ENCODE results near the gene TPSB2. TPM values are rescaled to one million over a fixed set of nuclear protein-coding genes. Genes with fewer than 3 reads are reported as not detected.

The TPSB2 gene
- total RNA-seq, 1 experiment from 2014 or later: 16.7 TPM

DNA sequence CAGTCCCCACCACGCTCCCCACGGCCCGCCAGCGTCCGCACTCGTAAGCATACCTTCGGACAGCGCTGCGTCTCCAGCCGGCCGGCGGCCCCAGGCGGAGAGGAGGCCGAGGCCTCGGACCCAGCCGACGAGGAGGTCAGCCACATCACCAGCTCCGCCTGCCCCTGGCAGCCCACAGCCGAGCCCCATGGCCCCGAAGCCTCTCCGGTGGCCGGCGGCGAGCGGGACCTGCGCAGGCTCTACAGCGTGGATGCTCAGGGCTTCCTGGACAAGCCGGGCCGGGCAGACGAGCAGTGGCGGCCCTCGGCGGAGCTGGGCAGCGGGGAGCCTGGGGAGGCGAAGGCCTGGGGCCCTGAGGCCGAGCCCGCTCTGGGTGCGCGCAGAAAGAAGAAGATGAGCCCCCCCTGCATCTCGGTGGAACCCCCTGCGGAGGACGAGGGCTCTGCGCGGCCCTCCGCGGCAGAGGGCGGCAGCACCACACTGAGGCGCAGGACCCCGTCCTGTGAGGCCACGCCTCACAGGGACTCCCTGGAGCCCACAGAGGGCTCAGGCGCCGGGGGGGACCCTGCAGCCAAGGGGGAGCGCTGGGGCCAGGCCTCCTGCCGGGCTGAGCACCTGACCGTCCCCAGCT is 9.8 kb downstream of the TPSB2 start:
- ChIA-PET CTCF (no interaction called here), POLR2A (ENCODE audit: low non-redundant PET) (no interaction called here)
- peaks cover 36% of the 10 kb centered on the region for H3K36me3 ChIP-seq (ENCODE audit: insufficient read depth, low read length, poor library complexity, severe bottlenecking)
- H3K4me3 ChIP-seq (ENCODE audit: low read depth, low read length, poor library complexity, severe bottlenecking): no peak overlapping the region
- no peak for TF ChIP-seq EZH2 (IDR thresholded peaks at IDR 0.05; ENCODE audit: borderline replicate concordance, low read depth, low read length, poor library complexity, severe bottlenecking)
- TF ChIP-seq CTCF (conservative IDR thresholded peaks at IDR 0.05; ENCODE audit: low read depth, low read length): no peak
- H3K27me3 ChIP-seq (replicated peaks; ENCODE audit: insufficient read depth, low read depth, low read length, poor library complexity): no peaks in the 10 kb centered on the region
- no peaks in the 10 kb centered on the region for H3K9me3 ChIP-seq (ENCODE audit: low read depth, low read length, poor library complexity, severe bottlenecking)
- DNase-seq (ENCODE audit: low spot score): no peak
- no peaks in the 10 kb centered on the region for H3K4me1 ChIP-seq (ENCODE audit: insufficient read depth, low read length, poor library complexity, severe bottlenecking)
- intact Hi-C loops (cut with micrococcal nuclease; ENCODE audit: unreplicated experiment): no loop called here
- no peak overlapping the region for H3K27ac ChIP-seq (ENCODE audit: low read depth, low read length, poor library complexity, severe bottlenecking)
- no TSS peak for BruUV-seq (replicated peaks)

GRCh38 chr16:1218930-1219611 is 10.9 kb downstream of the TPSB2 start:
- H3K4me3 ChIP-seq (ENCODE audit: low read depth, low read length, poor library complexity, severe bottlenecking): no peak overlapping the region
- ChIA-PET CTCF (no interaction called here), POLR2A (ENCODE audit: low non-redundant PET) (no interaction called here)
- H3K27me3 ChIP-seq (replicated peaks; ENCODE audit: insufficient read depth, low read depth, low read length, poor library complexity): no peaks in the 10 kb centered on the region
- BruUV-seq (replicated peaks): no TSS peak
- DNase-seq (ENCODE audit: low spot score): no peak
- peaks cover 40% of the 10 kb centered on the region for H3K36me3 ChIP-seq (ENCODE audit: insufficient read depth, low read length, poor library complexity, severe bottlenecking)
- intact Hi-C loops (cut with micrococcal nuclease; ENCODE audit: unreplicated experiment): no loop called here
- TF ChIP-seq CTCF (conservative IDR thresholded peaks at IDR 0.05; ENCODE audit: low read depth, low read length): no peak
- TF ChIP-seq EZH2 (IDR thresholded peaks at IDR 0.05; ENCODE audit: borderline replicate concordance, low read depth, low read length, poor library complexity, severe bottlenecking): no peak
- H3K4me1 ChIP-seq (ENCODE audit: insufficient read depth, low read length, poor library complexity, severe bottlenecking): no peaks in the 10 kb centered on the region
- H3K9me3 ChIP-seq (ENCODE audit: low read depth, low read length, poor library complexity, severe bottlenecking): no peaks in the 10 kb centered on the region
- no peak overlapping the region for H3K27ac ChIP-seq (ENCODE audit: low read depth, low read length, poor library complexity, severe bottlenecking)

GRCh38 chr16:1218061-1218929 is 11.7 kb downstream of the TPSB2 start:
- CTCF ChIA-PET: no interaction called here
- Histone ChIP-seq H3K27me3 (replicated peaks; ENCODE audit: insufficient read depth, low read depth, low read length, poor library complexity) (no peaks in the 10 kb centered on the region), H3K9me3 (ENCODE audit: low read depth, low read length, poor library complexity, severe bottlenecking) (no peaks in the 10 kb centered on the region), H3K4me1 (ENCODE audit: insufficient read depth, low read length, poor library complexity, severe bottlenecking) (no peaks in the 10 kb centered on the region), H3K27ac (ENCODE audit: low read depth, low read length, poor library complexity, severe bottlenecking) (no peak overlapping the region), H3K4me3 (ENCODE audit: low read depth, low read length, poor library complexity, severe bottlenecking) (no peak overlapping the region), H3K36me3 (ENCODE audit: insufficient read depth, low read length, poor library complexity, severe bottlenecking) (peaks cover 40% of the 10 kb centered on the region)
- no peak for DNase-seq (ENCODE audit: low spot score)
- no TSS peak for BruUV-seq (replicated peaks)
- POLR2A ChIA-PET (ENCODE audit: low non-redundant PET): no interaction called here
- intact Hi-C loops (cut with micrococcal nuclease; ENCODE audit: unreplicated experiment): no loop called here
- TF ChIP-seq CTCF (conservative IDR thresholded peaks at IDR 0.05; ENCODE audit: low read depth, low read length): no peak

Measured in A673 (cell line).